KMS-11 (cell line): ENCODE data around the gene MTMR11.
"Not testable (repeated sequence)": the region's sequence is repeated elsewhere in the genome, so short reads cannot be mapped to it uniquely, and the experiment has no call there.

Source experiments
- H2AFZ ChIP-seq: fragments of 200-600 bp; sonication (generic); 2 replicates; pipeline ENCODE4 v1.6.1; 2016; ENCODE audit warnings: antibody characterized with exemption, mixed run types, low read depth
- H3K27ac ChIP-seq: fragments of 200-600 bp; sonication (generic); 2 replicates; pipeline ENCODE4 v1.6.1; 2016; ENCODE audit warnings: mild to moderate bottlenecking, mixed run types
- H3K27me3 ChIP-seq: fragments of 200-600 bp; sonication (generic); 2 replicates; pipeline ENCODE4 v1.6.1; 2017; ENCODE audit warnings: mild to moderate bottlenecking, low read depth, mixed run types, moderate library complexity; ENCODE audit not compliant: insufficient read depth
- H3K36me3 ChIP-seq: fragments of 200-600 bp; sonication (generic); 2 replicates; pipeline ENCODE4 v1.6.1; 2017; ENCODE audit warnings: mild to moderate bottlenecking, mixed run types; ENCODE audit not compliant: insufficient read depth
- H3K4me1 ChIP-seq: fragments of 200-600 bp; sonication (generic); 2 replicates; pipeline ENCODE4 v1.6.1; 2016; ENCODE audit warnings: mild to moderate bottlenecking, low read depth, mixed run types; ENCODE audit not compliant: poor library complexity, severe bottlenecking
- H3K4me2 ChIP-seq: fragments of 200-600 bp; sonication (generic); 2 replicates; pipeline ENCODE4 v1.7.0; 2016; ENCODE audit warnings: mild to moderate bottlenecking, mixed run types
- H3K4me3 ChIP-seq: fragments of 200-600 bp; sonication (generic); IDR thresholded peaks from 2 replicates; pipeline ENCODE4 v1.6.1; 2017; ENCODE audit warnings: low read depth, low read length, mixed read lengths; ENCODE audit not compliant: insufficient read depth
- H3K79me2 ChIP-seq: fragments of 200-600 bp; sonication (generic); 2 replicates; pipeline ENCODE4 v1.6.1; 2016; ENCODE audit warnings: low read depth, mixed run types; ENCODE audit not compliant: insufficient read depth
- H3K9ac ChIP-seq: fragments of 200-600 bp; sonication (generic); 2 replicates; pipeline ENCODE4 v1.6.1; 2016; ENCODE audit warnings: mild to moderate bottlenecking, mixed run types
- H4K20me1 ChIP-seq: fragments of 200-600 bp; sonication (generic); 2 replicates; pipeline ENCODE4 v1.6.1; 2016; ENCODE audit warnings: mild to moderate bottlenecking, mixed run types; ENCODE audit not compliant: insufficient read depth
- CTCF ChIP-seq: fragments of 200-600 bp; sonication (generic); conservative IDR thresholded peaks from 2 replicates; pipeline ENCODE4 v1.6.1; 2017; ENCODE audit warnings: low read depth, mild to moderate bottlenecking, antibody characterized with exemption, low read length, moderate library complexity, mixed read lengths

MTMR11 gene

GRCh38 chr1:149888247-149888998, 48.3 kb downstream of the MTMR11 start:
- Histone ChIP-seq H3K4me2 (peak overlapping the region; percentile 86), H3K4me1 (peaks cover 25% of the 10 kb centered on the region), H3K36me3 (no peaks in the 10 kb centered on the region), H3K79me2 (peaks cover 36% of the 10 kb centered on the region), H2AFZ (peak overlapping the region; percentile 61), H4K20me1 (no peaks in the 10 kb centered on the region), H3K9ac (peak overlapping the region; percentile 92), H3K27ac (peak overlapping the region; percentile 92), H3K27me3 (no peaks in the 10 kb centered on the region), H3K4me3 (peak overlapping the region; percentile 100)
- peak; percentile 98 for TF ChIP-seq CTCF

DNA sequence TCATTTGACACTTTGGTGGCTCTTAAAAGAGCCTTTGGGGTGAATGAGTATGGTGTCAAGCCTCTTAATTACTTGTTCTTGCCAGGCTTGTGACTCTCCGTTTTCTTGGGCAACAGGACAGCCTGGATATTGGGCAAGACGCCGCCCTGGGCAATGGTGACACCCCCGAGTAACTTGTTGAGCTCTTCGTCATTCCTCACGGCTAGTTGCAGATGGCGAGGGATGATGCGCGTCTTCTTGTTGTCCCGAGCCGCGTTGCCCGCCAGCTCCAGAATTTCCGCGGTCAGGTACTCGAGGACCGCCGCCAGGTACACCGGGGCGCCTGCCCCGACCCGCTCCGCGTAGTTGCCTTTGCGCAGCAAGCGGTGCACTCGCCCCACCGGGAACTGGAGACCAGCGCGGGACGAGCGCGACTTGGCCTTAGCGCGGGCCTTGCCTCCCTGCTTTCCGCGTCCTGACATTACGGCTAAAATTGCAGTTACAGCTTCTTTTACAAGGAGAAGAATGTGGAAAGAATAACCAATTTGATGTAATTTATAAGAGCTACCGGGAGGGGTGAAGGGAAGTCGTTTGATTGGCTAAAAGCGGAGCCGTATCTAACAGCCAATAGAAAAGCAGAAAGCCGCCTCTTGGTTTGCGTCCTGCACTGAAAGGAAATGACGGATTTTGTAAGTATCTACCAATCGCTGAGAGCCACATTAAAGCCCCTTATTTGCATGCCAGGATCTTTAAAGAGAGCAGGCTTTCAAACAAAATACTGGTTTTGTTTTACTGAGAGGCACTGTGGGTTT, 49.0 kb downstream of the MTMR11 start:
- H3K79me2 ChIP-seq = peaks cover 44% of the 10 kb centered on the region
- H3K4me1 ChIP-seq = peaks cover 33% of the 10 kb centered on the region
- H3K4me2 ChIP-seq = peak overlapping the region; percentile 86
- no peaks in the 10 kb centered on the region for H4K20me1 ChIP-seq
- peak overlapping the region; percentile 100 for H3K4me3 ChIP-seq
- no peaks in the 10 kb centered on the region for H3K27me3 ChIP-seq
- no peak for TF ChIP-seq CTCF
- H2AFZ ChIP-seq = no peak overlapping the region
- H3K36me3 ChIP-seq = no peaks in the 10 kb centered on the region
- H3K9ac ChIP-seq = peak overlapping the region; percentile 92
- peak overlapping the region; percentile 92 for H3K27ac ChIP-seq

GRCh38 chr1:149887196-149887455, 49.6 kb downstream of the MTMR11 start:
- not testable (repeated sequence) for H3K27me3 ChIP-seq, H2AFZ ChIP-seq, H4K20me1 ChIP-seq, H3K36me3 ChIP-seq
- H3K79me2 ChIP-seq = peaks cover 49% of the 10 kb centered on the region
- H3K9ac ChIP-seq = peak overlapping the region; percentile 92
- H3K27ac ChIP-seq = peak overlapping the region; percentile 92
- peaks cover 38% of the 10 kb centered on the region for H3K4me1 ChIP-seq
- peak overlapping the region; percentile 86 for H3K4me2 ChIP-seq
- H3K4me3 ChIP-seq = peak overlapping the region; percentile 97

DNA sequence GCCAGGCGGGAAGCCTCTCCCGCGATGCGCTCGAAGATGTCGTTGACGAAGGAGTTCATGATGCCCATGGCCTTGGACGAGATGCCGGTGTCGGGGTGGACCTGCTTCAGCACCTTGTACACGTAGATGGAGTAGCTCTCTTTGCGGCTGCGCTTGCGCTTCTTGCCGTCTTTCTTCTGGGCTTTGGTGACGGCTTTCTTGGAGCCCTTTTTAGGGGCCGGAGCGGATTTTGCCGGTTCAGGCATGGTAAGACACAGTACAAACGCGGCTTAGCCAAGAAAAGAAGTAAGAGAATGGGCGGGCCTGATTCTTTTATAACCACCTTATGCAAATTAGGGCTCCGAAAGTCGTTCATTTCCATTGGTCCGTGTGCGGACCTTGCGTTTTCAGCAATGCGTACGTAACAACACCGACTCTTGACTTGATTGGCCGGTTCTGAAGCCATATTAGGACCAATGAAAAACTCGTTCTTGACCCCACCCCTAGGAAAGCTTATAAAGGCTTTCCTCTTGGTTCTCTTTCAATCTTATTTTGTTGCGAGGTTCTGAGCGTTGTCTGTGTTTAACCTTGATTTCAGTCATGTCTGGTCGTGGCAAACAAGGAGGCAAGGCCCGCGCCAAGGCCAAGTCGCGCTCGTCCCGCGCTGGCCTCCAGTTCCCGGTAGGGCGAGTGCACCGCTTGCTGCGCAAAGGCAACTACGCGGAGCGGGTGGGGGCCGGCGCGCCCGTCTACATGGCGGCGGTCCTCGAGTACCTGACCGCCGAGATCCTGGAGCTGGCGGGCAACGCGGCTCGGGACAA, 50.1 kb downstream of the MTMR11 start:
- Histone ChIP-seq H4K20me1 (no peaks in the 10 kb centered on the region), H3K79me2 (peaks cover 49% of the 10 kb centered on the region), H3K4me3 (peak overlapping the region; percentile 97), H3K9ac (peak overlapping the region; percentile 92), H3K27me3 (no peaks in the 10 kb centered on the region), H3K4me1 (peaks cover 43% of the 10 kb centered on the region), H2AFZ (no peak overlapping the region), H3K4me2 (peak overlapping the region; percentile 86), H3K36me3 (no peaks in the 10 kb centered on the region), H3K27ac (peak overlapping the region; percentile 92)
- no peak; the same call in none of the 2 replicates for TF ChIP-seq CTCF

DNA sequence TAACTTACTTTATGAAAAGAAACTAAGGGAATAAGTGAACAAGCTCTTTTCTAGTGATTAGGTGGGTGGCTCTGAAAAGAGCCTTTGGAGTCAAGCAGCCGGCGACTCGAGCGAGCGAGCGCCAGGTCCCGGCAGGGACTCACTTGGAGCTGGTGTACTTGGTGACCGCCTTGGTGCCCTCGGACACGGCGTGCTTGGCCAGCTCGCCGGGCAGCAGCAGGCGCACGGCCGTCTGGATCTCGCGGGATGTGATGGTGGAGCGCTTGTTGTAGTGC, 50.6 kb downstream of the MTMR11 start:
- Histone ChIP-seq H3K4me2 (peak overlapping the region; percentile 72), H3K4me3 (peak overlapping the region; percentile 95), H3K4me1 (peaks cover 48% of the 10 kb centered on the region), H3K79me2 (peaks cover 54% of the 10 kb centered on the region), H3K27ac (peak overlapping the region; percentile 92), H3K9ac (peak overlapping the region; percentile 92)
- not testable (repeated sequence) for H3K27me3 ChIP-seq, H3K36me3 ChIP-seq, H2AFZ ChIP-seq, H4K20me1 ChIP-seq
